ENCODE results near the gene MRPL50.
"Not testable (repeated sequence)": the region's sequence is repeated elsewhere in the genome, so short reads cannot be mapped to it uniquely, and the experiment has no call there.

DNA sequence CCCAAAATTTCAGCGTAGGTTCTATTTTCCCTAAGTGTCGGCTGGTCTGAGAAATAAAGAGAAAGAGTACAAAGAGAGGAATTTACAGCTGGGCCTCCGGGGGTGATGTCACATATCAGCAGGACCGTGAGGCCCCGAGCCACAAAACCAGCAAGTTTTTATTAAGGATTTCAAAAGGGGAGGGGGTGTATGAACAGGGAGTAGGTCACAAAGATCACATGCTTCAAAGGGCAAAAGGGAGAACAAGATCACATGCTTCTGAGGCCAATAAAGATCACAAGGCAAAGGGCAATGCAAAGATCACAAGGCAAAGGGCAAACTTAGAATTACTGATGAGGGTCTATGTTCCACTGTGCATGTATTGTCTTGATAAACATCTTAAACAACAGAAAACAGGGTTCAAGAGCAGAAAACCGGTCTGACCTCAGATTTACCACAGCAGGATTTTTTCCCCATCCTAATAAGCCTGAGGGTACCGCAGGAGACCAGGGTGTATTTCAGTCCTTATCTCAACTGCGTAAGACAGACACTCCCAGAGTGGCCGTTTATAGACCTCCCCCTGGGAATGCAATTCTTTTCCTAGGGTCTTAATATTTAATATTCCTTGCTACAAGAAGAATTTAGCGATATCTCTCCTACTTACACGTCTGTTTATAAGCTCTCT lies 13.4 kb downstream of the MRPL50 start, which contains the start of gene BAAT:
- TF ChIP-seq, protein P1, sequence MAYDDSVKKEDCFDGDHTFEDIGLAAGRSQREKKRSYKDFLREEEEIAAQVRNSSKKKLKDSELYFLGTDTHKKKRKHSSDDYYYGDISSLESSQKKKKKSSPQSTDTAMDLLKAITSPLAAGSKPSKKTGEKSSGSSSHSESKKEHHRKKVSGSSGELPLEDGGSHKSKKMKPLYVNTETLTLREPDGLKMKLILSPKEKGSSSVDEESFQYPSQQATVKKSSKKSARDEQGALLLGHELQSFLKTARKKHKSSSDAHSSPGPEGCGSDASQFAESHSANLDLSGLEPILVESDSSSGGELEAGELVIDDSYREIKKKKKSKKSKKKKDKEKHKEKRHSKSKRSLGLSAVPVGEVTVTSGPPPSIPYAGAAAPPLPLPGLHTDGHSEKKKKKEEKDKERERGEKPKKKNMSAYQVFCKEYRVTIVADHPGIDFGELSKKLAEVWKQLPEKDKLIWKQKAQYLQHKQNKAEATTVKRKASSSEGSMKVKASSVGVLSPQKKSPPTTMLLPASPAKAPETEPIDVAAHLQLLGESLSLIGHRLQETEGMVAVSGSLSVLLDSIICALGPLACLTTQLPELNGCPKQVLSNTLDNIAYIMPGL (CRISPR knock-in tag; IDR thresholded peaks at IDR 0.05; ENCODE audit: borderline replicate concordance): not testable (repeated sequence)
- TF ChIP-seq, protein P2, sequence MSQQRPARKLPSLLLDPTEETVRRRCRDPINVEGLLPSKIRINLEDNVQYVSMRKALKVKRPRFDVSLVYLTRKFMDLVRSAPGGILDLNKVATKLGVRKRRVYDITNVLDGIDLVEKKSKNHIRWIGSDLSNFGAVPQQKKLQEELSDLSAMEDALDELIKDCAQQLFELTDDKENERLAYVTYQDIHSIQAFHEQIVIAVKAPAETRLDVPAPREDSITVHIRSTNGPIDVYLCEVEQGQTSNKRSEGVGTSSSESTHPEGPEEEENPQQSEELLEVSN (IDR thresholded peaks at IDR 0.05; ENCODE audit: borderline replicate concordance, low read depth): not testable (repeated sequence)
- TF ChIP-seq, protein P3, sequence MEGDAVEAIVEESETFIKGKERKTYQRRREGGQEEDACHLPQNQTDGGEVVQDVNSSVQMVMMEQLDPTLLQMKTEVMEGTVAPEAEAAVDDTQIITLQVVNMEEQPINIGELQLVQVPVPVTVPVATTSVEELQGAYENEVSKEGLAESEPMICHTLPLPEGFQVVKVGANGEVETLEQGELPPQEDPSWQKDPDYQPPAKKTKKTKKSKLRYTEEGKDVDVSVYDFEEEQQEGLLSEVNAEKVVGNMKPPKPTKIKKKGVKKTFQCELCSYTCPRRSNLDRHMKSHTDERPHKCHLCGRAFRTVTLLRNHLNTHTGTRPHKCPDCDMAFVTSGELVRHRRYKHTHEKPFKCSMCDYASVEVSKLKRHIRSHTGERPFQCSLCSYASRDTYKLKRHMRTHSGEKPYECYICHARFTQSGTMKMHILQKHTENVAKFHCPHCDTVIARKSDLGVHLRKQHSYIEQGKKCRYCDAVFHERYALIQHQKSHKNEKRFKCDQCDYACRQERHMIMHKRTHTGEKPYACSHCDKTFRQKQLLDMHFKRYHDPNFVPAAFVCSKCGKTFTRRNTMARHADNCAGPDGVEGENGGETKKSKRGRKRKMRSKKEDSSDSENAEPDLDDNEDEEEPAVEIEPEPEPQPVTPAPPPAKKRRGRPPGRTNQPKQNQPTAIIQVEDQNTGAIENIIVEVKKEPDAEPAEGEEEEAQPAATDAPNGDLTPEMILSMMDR (IDR thresholded peaks at IDR 0.05): not testable (repeated sequence)
- not testable (repeated sequence) for TF ChIP-seq MAZ (IDR thresholded peaks at IDR 0.05; ENCODE audit: borderline replicate concordance, low read depth, low read length); POLR2A (IDR thresholded peaks at IDR 0.05; ENCODE audit: low read length); MYC (IDR thresholded peaks at IDR 0.05; ENCODE audit: borderline replicate concordance, low read length)
- TF ChIP-seq, protein P4, sequence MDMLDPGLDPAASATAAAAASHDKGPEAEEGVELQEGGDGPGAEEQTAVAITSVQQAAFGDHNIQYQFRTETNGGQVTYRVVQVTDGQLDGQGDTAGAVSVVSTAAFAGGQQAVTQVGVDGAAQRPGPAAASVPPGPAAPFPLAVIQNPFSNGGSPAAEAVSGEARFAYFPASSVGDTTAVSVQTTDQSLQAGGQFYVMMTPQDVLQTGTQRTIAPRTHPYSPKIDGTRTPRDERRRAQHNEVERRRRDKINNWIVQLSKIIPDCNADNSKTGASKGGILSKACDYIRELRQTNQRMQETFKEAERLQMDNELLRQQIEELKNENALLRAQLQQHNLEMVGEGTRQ (IDR thresholded peaks at IDR 0.05): not testable (repeated sequence)

Measured in A549 (cell line).